NCI-H446 treated with DMSO at 0.1 percent for 48 hours (cell line): ENCODE results near the gene EXD1.

Experiments used
- DNase-seq: peaks from one replicate; lab custom pipeline; 2025; lab: John Stamatoyannopoulos, UW

The EXD1 gene

DNA sequence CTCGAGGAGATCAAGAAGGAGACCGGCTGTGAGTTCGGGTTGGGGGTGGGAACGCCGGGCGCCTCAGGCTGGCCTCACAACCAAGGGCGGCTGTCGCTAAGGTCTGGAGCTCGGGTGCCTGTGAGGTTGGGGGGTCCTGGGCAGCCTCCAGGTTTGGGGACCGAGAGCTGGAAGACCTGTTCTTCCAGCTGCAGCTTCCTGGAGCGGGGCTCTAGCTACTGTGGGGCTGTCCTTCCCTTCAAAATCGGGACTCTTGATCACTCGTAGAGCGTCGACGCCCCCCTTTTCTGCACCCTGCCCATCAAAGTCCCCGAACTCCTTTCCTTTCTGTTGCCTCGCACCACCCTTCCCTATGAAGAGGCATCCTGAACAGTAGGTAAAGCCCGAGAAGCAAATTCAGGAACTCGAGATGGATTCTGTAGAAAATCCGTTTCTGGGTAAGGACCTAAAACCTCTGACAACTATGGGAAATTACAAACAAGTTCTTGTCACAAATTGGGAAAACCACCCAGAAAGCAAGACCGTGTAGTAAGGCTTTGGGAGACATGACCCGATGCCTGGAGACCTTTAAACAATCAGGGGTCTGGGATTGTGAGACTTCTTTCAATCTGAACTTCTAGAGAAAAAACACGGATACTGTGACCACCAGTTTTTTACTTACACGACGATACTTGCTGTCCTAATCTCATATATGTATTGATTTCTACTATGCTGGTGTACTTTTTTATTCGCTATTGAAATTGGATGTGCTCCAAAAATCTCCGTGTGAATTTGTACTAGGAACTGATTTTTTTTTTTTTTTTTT is 1.1 kb upstream of the EXD1 start:
- DNase-seq: no peak

DNA sequence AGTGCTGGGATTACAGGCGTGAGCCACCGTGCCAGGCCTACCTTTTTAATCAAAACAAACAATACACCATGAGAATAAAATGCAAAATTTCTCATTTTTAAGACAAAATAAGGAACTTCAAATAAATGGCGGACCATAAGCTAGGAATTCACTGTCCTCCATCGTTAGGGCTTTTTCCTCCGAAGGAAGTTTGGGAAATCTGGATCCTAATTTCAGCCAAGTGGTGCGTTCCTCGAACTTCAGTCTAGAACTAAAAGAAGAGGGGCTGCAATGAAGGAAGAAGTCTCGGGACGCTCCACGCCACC is 260 bp downstream of the EXD1 start:
- DNase-seq: no peak

DNA sequence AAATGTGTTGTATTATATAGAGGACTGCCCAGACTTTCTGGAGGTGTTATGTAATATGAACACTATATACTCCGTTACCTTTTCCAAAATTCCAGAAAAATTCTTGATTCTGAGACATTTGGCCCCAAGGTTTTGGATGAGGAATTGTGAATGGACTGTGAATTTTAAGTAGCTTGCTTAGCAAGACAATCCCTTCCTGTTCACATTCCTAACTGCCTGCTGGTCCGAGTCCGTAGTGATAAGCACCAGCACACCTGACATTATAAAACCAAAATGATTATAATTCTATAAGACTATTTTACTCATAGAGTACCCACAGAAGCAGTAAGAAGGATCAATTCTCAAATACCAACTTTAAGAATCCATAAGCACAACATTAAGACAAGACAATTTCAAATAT is 11.2 kb downstream of the EXD1 start:
- DNase-seq: no peak

DNA sequence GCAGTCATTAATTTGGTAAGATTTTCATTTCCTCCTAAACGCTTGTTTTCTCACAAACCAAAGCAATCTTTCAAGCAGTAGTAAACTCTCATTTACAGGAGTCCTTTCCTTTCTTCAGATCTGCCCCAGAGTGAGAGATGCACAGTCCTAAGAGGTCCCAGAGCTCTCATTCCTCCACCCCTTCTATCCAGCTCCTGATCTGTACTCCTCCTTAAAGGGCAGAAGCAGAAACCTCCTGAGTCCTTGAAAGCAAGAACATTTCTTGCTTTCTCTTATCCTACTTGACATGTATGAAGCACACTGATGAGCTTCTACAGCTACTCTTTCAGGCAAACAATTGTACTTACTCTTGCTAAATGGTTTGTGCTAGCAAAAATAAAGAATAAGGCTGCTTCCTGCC is 11.7 kb downstream of the EXD1 start:
- no peak for DNase-seq

DNA sequence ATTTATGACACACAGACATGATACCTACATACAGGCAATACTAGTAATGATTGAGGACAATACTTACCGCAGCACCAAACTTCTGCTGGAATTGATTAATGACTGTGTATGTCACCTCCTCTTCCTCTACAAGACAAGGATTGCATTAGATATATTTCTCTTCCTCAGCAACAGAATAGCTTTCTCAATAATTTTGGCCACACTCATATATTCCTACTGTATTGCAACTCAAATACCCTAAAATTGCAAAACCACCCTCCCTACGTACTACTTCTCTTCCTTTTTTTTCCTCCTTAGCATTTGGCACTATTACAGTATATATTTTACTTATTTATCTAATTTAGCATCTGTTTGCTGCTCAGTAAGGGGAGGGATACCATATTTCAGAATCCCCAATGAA is 14.8 kb downstream of the EXD1 start:
- DNase-seq: no peak

DNA sequence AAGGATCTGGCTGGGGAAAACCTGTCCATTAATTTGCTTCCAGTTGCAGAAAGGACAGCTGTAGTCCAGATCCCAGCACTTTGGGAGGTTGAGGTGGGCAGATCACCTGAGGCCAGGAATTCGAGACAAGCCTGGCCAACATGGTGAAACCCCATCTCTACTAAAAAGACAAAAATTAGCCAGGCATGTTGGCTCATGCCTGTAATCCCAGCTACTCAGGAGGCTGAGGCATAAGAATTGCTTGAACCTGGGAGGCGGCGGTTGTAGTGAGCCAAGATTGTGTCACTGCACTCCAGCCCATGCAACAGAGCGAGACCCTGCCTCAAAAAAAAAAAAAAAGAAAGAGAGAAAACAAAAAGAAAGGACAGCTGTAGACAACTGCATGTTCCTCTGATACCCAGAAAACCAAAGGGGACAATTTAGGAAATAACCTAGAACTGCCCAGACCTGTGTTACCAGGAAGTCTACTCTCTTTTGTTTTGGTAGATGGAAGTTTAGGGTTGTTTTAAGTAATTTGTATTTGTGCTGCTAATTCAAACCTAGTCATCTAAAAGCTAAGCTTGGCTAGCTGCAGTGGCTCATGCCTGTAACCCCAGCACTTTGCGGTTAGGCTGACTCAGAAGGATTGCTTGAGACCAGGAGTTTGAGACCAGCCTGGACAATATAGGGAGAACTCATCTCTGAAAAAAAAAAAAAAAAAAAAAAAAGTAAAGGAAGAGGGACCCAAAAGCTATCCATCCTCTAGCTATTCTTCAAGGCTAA is 22.7 kb downstream of the EXD1 start:
- DNase-seq: no peak

DNA sequence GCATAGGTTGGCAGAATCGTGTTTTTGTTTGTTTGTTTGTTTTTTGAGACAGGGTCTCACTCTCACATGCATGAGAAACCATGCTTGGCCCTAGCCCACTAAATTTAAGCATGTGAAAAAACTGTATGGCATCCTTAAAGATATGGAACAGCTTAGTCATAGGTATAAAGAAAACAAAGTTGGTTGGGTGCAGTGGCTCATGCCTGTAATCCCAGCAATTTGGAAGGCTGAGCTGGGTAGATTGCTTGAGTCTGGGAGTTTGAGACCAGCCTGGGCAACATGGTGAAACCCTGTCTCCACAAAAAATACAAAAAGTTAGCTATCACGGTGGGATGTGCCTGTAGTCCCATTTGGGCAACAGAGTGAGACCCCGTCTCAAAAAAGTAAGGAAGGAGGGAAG is 25.2 kb downstream of the EXD1 start:
- DNase-seq: no peak

DNA sequence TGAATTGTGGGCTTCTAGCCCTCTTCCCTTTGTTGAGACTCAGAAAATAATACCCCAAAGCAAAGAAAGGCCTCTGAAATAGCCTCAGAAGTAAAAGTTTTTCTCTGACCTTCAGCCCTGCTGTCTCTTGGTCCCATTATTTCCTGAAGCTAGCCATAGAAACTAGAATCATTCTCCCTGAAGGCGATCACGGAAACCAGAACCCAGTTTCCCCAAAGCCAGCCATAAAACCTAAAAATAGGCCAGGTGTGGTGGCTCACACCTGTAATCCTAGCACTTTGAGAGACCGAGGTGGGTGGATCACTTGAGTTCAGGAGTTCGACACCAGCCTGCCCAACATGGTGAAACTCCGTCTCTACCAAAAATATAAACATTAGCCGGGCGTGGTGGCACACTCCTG is 27.2 kb downstream of the EXD1 start:
- no peak for DNase-seq

DNA sequence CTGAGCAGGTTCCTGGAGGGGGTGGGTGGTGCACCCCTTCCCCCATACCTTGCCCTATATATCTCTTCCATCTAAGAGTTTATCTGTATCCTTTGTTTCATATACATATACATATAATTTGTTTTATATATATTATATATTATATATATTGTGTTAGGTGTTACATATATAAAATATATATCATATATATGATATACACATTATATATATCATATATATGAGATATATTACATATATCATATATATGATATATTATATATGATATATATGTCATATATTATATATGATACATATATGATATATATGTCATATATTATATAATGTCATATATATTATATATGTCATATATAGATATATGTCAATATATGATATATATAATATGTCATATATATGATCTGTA is 31.1 kb downstream of the EXD1 start:
- no peak for DNase-seq

DNA sequence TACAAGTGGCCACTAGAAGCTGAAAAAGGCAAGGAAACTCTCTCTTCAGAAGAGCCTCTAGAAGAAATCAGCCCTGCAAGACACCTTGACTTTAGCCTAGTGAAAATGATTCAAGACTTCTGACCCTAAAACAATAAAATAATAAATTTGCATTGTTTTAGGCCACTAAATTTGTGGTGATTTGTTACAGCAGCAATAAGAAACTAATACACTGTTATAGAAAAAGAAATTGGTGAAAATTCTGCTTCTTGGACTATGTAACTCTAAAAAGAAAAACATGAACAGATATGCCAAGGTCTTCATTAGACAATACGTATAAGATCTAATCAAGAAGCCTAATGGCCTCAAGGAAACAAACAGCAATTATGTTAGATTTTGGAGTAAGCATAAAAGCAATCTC is 36.1 kb downstream of the EXD1 start:
- no peak for DNase-seq

DNA sequence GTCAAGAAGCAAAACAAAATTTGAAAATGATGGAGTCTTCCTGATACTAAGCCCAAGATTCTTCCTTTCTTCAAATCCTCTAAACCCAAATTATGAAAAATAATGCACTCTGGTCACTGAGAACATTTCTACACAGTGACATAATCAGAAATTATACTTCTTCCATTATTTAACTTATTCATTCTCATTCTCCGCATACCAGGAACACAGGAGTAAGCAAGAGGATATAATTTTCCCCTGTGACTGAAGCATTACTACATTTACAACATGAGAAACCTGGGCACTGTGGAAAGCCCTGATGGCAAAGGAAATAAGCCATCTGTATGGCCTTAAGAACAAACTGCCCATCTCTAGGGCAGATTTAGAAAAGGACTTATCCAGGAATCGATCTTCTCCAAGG is 47.0 kb downstream of the EXD1 start:
- no peak for DNase-seq

DNA sequence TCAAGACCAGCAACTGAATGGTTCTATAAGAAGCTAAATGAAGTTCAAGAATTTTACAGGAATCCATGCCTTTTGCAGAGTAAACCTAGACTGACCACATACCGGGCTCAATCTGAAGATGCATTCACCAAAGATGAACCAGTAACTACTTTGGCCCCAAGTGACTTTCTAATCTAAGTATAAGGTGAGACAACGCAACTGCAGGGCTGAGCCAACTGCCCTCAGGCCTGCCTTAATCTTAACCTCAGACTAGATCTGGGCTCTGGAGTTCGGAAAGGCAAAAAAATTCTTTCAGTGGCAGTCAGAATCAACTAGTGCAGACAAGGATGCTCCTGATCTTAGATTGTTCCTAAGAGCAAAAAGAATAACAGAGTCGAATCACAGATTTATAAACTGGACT is 48.3 kb downstream of the EXD1 start:
- no peak for DNase-seq

DNA sequence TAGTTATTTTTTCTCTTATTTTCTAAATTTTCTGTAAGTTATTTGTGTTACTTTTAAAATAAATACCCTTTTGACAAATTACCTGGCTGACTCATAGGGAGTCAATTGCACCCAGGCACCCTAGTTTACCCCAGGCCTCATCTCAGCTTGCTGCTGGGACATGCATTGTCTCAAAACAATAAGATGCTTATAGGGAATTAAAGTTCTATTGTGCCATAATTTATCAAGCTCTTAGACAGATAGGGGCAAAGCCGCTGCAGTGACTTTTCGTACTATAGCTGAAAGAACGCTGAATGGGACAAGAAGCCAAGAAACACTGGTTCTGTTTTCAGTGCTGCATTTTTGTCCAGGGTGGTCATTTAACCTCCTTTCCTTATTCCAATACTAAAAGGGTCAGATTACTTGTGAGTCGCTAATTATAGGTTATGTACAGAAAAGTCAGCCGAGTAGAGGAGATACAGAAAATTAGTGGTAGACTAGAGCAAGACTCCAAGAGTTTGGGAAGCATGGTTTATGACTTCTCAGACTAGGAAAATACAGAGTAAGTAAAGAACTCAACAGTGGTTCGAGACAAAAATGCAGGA is 50.3 kb downstream of the EXD1 start:
- no peak for DNase-seq

DNA sequence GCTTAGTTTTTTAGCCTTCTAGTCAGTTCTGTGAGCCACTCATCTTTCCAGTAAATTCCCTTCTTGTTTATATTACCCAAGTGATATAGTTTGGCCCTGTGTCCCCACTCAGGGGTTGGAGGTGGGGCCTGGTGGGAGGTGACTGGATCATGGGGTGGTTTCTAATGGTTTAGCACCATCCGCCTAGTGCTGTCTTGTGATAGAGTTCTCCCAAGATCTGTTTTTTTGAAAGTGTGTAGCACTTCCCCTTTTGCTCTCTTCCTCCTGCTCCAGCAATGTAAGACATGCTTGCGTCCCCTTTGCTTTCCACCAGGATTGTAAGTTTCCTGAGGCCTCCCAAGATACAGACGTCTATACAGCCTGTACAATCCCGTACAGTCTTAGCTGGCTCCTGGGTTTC is 60.8 kb downstream of the EXD1 start:
- no peak for DNase-seq

DNA sequence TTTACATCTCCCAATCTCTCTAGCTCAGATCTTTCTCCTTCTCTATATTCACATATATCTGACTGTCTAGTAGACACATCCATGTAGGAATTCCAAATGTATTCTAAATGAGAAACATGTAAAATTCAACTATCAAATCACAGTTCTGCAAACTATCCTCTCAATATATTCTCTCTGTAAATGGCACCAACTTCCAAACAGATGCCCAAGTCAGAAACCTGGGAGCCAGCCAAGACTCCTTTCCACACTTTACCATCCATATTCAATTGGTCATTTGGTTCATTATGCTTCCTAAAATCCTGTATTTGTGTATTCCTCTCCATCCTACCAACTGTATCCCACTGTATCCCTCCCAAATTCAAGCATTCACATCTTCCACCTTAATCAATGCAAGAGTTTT is 61.5 kb downstream of the EXD1 start:
- DNase-seq: no peak

DNA sequence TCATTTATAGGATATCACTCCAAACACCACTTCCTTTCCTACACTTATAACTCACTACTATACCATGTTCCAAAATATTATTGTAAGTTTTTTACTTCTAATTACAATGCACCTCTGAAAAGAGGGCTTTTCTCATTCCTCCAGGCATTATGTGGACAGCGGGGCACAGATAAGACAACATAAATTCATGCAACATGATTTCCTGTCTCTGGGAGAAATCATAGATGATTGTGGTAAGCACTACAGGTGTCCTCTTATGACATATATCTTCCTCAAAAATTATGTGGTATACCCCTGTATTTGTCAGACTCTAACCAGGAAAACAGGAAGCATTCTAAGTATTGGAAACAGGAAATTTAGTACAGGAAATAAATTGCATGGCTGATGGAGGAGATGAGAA is 68.8 kb downstream of the EXD1 start:
- DNase-seq: no peak

DNA sequence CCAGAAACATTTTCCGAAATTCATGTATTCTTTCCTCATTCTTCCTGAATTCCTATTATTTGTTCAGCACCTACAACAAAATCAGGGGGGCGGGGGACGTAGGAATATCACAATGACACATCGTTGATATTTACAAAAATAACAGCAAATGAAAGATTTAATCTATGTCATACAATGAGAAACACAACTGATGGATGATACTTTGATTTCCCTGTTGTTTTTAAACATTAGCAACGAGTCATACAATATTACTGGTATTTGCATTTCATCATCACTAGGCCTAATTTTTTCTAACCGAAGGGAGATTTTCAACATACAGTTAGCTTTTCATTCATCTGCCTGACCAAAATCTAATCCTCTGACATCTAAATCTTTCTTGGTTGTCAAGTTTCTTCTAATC is 69.2 kb downstream of the EXD1 start:
- DNase-seq: no peak

DNA sequence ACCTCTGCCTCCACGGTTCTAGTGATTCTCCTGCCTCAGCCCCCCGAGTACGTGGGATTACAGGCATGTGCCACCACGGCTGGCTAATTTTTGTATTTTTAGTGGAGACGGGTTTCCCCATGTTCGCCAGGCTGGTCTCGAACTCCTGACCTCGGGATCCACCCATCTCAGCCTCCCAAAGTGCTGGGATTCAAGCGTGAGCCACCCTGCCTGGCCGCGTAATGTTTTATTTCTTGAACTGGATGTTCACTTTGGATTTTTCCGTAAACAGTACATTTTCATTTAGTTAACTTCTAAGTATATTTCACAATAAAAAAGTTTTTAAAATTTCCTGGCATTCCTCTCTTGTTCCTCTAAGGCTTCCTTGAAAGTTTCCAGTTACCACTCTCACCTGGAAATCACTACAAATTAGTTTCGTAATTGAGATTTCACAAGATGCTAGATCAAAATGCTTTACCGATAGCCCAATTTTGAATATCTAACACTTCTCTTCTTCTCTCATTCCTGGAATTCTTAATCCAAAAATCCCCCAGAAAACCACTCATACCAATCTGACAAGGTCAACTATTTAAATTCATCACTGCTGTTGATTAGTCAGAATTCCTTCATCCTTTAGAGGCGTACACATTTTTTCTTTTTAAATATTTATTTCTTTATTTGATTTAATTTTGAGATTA is 69.8 kb downstream of the EXD1 start:
- DNase-seq: no peak

DNA sequence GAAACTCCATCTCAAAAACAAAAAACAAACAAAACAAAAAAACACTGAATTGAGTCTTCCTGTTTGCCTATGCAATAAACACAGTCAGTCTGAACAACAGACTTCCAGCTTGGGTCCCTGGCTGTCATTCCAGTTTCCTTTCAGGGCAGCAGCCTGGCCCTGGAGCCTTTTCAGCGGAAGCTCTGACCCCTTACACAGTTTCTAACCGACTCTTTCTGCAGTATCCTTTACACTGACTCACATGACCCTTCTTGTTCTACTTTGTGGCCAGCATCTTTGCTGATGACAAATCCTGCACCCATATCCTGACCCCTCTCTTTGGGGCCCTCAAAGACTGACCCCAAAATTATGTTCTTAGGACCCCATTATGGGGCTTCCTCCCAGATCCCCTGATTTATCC is 76.1 kb downstream of the EXD1 start:
- DNase-seq: no peak

DNA sequence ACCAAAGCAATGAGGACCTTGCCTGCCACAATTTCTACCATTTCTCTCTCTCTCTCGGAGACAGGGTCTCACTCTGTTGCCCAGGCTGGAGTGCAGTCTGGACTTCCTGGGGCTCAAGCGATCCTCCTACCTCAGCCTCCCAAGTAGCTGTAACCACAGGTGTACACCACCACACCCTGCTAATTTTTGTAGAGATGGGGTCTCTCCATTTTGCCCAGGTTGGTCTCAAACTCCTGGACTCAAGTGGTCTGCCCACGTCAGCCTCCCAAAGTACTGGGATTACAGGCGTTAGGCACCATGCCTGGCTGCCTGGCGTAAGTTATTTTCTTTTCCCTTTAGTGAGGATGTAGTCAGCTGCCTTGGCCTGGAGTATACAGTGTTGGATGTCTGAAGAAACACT is 76.8 kb downstream of the EXD1 start:
- no peak for DNase-seq

DNA sequence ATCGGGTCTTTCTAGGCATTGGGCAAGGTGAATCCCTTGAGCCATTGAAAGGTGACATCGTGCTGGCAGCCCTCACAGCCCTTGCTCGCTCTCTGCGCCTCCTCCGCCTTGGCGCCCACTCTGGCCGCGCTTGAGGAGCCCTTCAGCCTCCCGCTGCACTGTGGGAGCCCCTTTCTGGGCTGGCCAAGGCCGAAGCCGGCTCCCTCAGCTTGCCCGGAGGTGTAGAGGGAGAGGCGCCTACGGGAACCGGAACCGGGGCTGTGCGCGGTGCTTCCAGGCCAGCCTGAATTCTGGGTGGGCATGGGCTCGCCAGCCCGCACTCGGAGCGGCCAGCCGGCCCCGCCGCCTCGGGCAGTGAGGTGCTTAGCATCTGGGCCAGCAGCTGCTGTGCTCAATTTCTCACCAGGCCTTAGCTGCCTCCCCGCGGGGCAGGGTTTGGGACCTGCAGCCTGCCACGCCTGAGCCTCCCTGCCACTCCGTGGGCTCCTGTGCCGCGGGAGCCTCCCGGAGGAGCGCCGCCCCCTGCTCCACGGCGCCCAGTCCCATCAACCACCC is 79.0 kb downstream of the EXD1 start:
- DNase-seq: no peak

DNA sequence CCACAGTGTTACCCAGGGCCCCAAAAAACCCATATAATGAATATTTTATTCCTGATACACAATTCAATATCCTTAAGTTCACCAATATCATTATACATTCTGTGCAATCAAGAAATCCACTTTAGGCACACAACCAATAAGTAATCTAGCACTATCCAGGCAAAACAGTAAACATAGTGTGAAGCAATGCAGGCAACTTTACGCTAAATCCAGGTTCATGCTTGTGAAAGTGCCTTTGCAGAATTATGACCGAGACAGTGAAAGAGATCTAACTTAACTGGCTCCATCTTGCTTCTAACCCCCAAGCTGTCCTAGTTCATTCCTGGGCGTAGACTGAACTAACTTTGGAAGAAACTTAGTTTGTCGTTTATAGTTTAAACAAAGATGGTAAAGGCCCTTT is 80.3 kb downstream of the EXD1 start:
- DNase-seq: no peak

DNA sequence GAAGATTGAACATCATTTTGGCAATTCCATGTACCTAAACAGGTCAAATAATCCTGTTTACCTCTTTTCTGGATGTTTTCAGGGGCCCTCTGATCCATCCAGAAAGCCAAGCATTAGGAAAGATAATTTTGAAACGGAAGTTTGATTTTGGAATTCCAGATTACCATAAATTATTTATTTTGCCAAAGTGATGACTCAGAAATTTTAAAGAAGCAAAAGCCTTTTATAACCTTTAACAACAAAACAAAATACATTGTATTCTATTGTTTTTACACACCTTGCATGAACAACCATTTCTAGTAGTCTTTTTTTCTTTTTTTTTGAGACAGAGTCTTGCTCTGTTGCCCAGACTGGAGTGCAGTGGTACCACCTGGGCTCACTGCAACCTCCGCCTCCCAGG is 82.5 kb downstream of the EXD1 start:
- DNase-seq: no peak
